ENCODE results near the gene ARL10. TPM values are rescaled to one million over a fixed set of nuclear protein-coding genes. Genes with fewer than 3 reads are reported as not detected.

Gene ARL10
- total RNA-seq, 2 experiments from 2014 or later = 9.3 to 12.2 TPM

- CTCF ChIA-PET = no interaction called here
- no peak for DNase-seq
- no peak overlapping the region for H3K27ac Mint-ChIP-seq
- H3K4me3 Mint-ChIP-seq = no peak overlapping the region
- peaks cover 13% of the 10 kb centered on the region for H3K4me1 Mint-ChIP-seq (ENCODE audit: low read depth)
- H3K9me3 Mint-ChIP-seq = peaks cover 3% of the 10 kb centered on the region
- intact Hi-C loops (cut with micrococcal nuclease) = no loop called here
- H3K36me3 Mint-ChIP-seq = no peaks in the 10 kb centered on the region
- peaks cover 4% of the 10 kb centered on the region for H3K27me3 Mint-ChIP-seq
- POLR2A ChIA-PET = no interaction called here
Observed at GRCh38 chr5:176420086-176420485, 54.8 kb downstream of the ARL10 start.

GRCh38 chr5:176420972-176421544 is 55.8 kb downstream of the ARL10 start:
- H3K4me3 Mint-ChIP-seq = no peak overlapping the region
- no peak for DNase-seq
- intact Hi-C loops (cut with micrococcal nuclease) = no loop called here
- H3K4me1 Mint-ChIP-seq (ENCODE audit: low read depth) = peaks cover 7% of the 10 kb centered on the region
- peaks cover 5% of the 10 kb centered on the region for H3K27me3 Mint-ChIP-seq
- CTCF ChIA-PET = no interaction called here
- H3K9me3 Mint-ChIP-seq = peaks cover 8% of the 10 kb centered on the region
- peaks cover 2% of the 10 kb centered on the region for H3K36me3 Mint-ChIP-seq
- POLR2A ChIA-PET = no interaction called here
- H3K27ac Mint-ChIP-seq = no peak overlapping the region

GRCh38 chr5:176424181-176424580 is 58.9 kb downstream of the ARL10 start:
- DNase-seq = no peak
- no peak overlapping the region for H3K4me3 Mint-ChIP-seq
- CTCF ChIA-PET = no interaction called here
- H3K4me1 Mint-ChIP-seq (ENCODE audit: low read depth) = no peaks in the 10 kb centered on the region
- peaks cover 2% of the 10 kb centered on the region for H3K36me3 Mint-ChIP-seq
- H3K9me3 Mint-ChIP-seq = peaks cover 8% of the 10 kb centered on the region
- POLR2A ChIA-PET = no interaction called here
- no peak overlapping the region for H3K27ac Mint-ChIP-seq
- peaks cover 5% of the 10 kb centered on the region for H3K27me3 Mint-ChIP-seq
- intact Hi-C loops (cut with micrococcal nuclease) = no loop called here

GRCh38 chr5:176425138-176425537 is 59.9 kb downstream of the ARL10 start:
- Mint-ChIP-seq H3K4me1 (ENCODE audit: low read depth) (no peaks in the 10 kb centered on the region), H3K27me3 (peaks cover 5% of the 10 kb centered on the region), H3K4me3 (no peak overlapping the region), H3K27ac (no peak overlapping the region), H3K9me3 (peaks cover 8% of the 10 kb centered on the region), H3K36me3 (peaks cover 2% of the 10 kb centered on the region)
- intact Hi-C loops (cut with micrococcal nuclease) = no loop called here
- ChIA-PET POLR2A (no interaction called here), CTCF (no interaction called here)
- DNase-seq = no peak

GRCh38 chr5:176425791-176426190 is 60.5 kb downstream of the ARL10 start:
- DNase-seq = no peak
- Mint-ChIP-seq H3K9me3 (peaks cover 8% of the 10 kb centered on the region), H3K4me1 (ENCODE audit: low read depth) (no peaks in the 10 kb centered on the region), H3K36me3 (peaks cover 2% of the 10 kb centered on the region), H3K27ac (no peak overlapping the region), H3K4me3 (no peak overlapping the region), H3K27me3 (peaks cover 5% of the 10 kb centered on the region)
- ChIA-PET CTCF (interaction anchor here (1.3 kb wide), 1 partner anchor 9 kb away, joined by 3 read pairs; no protein-coding TSS in a partner anchor), POLR2A (no interaction called here)
- intact Hi-C loops (cut with micrococcal nuclease) = no loop called here

- Mint-ChIP-seq H3K36me3 (peaks cover 2% of the 10 kb centered on the region), H3K27ac (no peak overlapping the region), H3K4me1 (ENCODE audit: low read depth) (no peaks in the 10 kb centered on the region), H3K27me3 (peaks cover 5% of the 10 kb centered on the region), H3K9me3 (peaks cover 5% of the 10 kb centered on the region), H3K4me3 (no peak overlapping the region)
- ChIA-PET CTCF (interaction anchor here (1.1 to 1.3 kb wide), 2 partner anchors 10 to 21 kb away, joined by 3 read pairs; partner anchors contain the start of gene FAF2), POLR2A (no interaction called here)
- intact Hi-C loops (cut with micrococcal nuclease) = no loop called here
- DNase-seq = no peak
Observed at GRCh38 chr5:176426876-176427275, 61.6 kb downstream of the ARL10 start.

- Mint-ChIP-seq H3K4me1 (ENCODE audit: low read depth) (no peaks in the 10 kb centered on the region), H3K36me3 (peaks cover 2% of the 10 kb centered on the region), H3K27me3 (peaks cover 5% of the 10 kb centered on the region), H3K27ac (no peak overlapping the region), H3K4me3 (no peak overlapping the region), H3K9me3 (peaks cover 5% of the 10 kb centered on the region)
- no peak for DNase-seq
- intact Hi-C loops (cut with micrococcal nuclease) = no loop called here
- ChIA-PET POLR2A (no interaction called here), CTCF (no interaction called here)
Observed at GRCh38 chr5:176427971-176428370, 62.7 kb downstream of the ARL10 start.

- ChIA-PET POLR2A (no interaction called here), CTCF (no interaction called here)
- Mint-ChIP-seq H3K4me1 (ENCODE audit: low read depth) (no peaks in the 10 kb centered on the region), H3K4me3 (no peak overlapping the region), H3K27me3 (peaks cover 1% of the 10 kb centered on the region), H3K36me3 (peaks cover 2% of the 10 kb centered on the region), H3K27ac (no peak overlapping the region), H3K9me3 (peaks cover 5% of the 10 kb centered on the region)
- DNase-seq = no peak
- intact Hi-C loops (cut with micrococcal nuclease) = no loop called here
Observed at GRCh38 chr5:176429972-176430371, 64.7 kb downstream of the ARL10 start.

Small RNA genes lying within 50 kb of the gene (microRNA-seq; reads per million reads assigned to microRNA genes)
- gene MIR1271 (ENCODE audit: borderline microRNAs expressed, borderline number of aligned reads, borderline replicate concordance) = 11.0 reads per million, percentile 34 among the genes with 10 or more reads in this experiment

Other genes with a start within 250 kb of the ARL10 start
- 10 to 100 TPM; 24.4 to 26.8 TPM for gene SIMC1, start 127.1 kb upstream of the ARL10 start, total RNA-seq
- gene KIAA1191, start 3.7 kb upstream of the ARL10 start, total RNA-seq = 10 to 100 TPM; 35.3 to 40.3 TPM
- 10 to 100 TPM; 52.5 to 57.6 TPM for gene NOP16, start 23.1 kb downstream of the ARL10 start, total RNA-seq
- gene HIGD2A, start 23.3 kb downstream of the ARL10 start, total RNA-seq = 100 to 1,000 TPM; 112 to 119 TPM
- 10 to 100 TPM; 51.5 to 57.0 TPM for gene CLTB, start 51.1 kb downstream of the ARL10 start, total RNA-seq
- 10 to 100 TPM; 34.4 to 34.6 TPM for gene FAF2, start 82.9 kb downstream of the ARL10 start, total RNA-seq
- 10 to 100 TPM; 61.9 to 68.1 TPM for gene RNF44, start 171.9 kb downstream of the ARL10 start, total RNA-seq
- gene CDHR2, start 183.9 kb downstream of the ARL10 start, total RNA-seq = under 1 TPM; 0.36 to 0.38 TPM
- 1 to 10 TPM; 4.5 to 5.3 TPM for gene GPRIN1, start 244.7 kb downstream of the ARL10 start, total RNA-seq

Data from activated CD4-positive, alpha-beta memory T cell treated with anti-CD3 and anti-CD28 coated beads for 36 hours (primary cell).